ENCODE measurements around the gene NR1D1.

NR1D1 gene

DNA sequence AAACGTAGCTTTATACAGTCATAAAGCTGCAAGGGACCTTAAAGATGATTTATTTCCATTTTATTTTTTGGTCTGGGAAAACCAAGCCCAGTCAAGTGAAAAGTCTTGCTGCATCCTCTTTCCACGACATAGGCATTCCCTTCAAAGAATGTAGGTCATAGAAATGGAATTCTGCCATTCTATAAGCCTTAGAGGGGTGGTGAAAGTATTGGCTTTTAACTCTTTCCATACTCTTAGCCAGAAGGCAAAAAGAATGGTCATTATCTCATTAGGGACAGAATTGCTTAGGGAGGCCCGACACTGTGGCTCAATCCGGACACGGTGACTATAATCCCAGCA lies 13.5 kb upstream of the NR1D1 start:
- Histone ChIP-seq H2BK120ac (ENCODE audit: low read depth, low read length) (no peak overlapping the region), H3K36me3 (replicated peaks in 1 of 2; ENCODE audit: control insufficient read depth in 2 of 2, insufficient read depth in 2 of 2, low read length in 2 of 2) (no peaks in the 10 kb centered on the region), H3K4ac (ENCODE audit: low read length) (no peak overlapping the region), H2BK15ac (ENCODE audit: low read length) (no peak overlapping the region), H3K27me3 (ENCODE audit: control insufficient read depth in 3 of 3, insufficient read depth in 3 of 3, low read depth in 1 of 3, low read length in 3 of 3) (no peaks in the 10 kb centered on the region), H3K27ac (replicated peaks; ENCODE audit: low read length) (peak overlapping the region; percentile 87), H3K14ac (ENCODE audit: low read length) (no peak overlapping the region), H3K4me1 (ENCODE audit: control insufficient read depth in 2 of 2, insufficient read depth in 1 of 2, low read depth in 1 of 2, low read length in 2 of 2) (peaks cover 33 to 40% of the 10 kb centered on the region in 2 donors), H2AK5ac (ENCODE audit: low read depth, low read length) (no peak overlapping the region), H2AFZ (ENCODE audit: low read length) (peak overlapping the region; percentile 72), H4K91ac (ENCODE audit: low read depth, low read length, poor library complexity) (no peak overlapping the region), H3K79me1 (ENCODE audit: low read depth, low read length) (peaks cover 1% of the 10 kb centered on the region), H3K9me3 (replicated peaks in 1 of 2; ENCODE audit: control insufficient read depth in 2 of 2, insufficient read depth in 1 of 2, low read depth in 1 of 2, low read length in 2 of 2) (no peaks in the 10 kb centered on the region), H2BK5ac (ENCODE audit: low read length) (no peak overlapping the region), H2BK12ac (ENCODE audit: low read length) (no peak overlapping the region), H3K9ac (ENCODE audit: low read depth, low read length, poor library complexity) (no peak overlapping the region), H4K8ac (ENCODE audit: low read depth, low read length) (no peak overlapping the region), H3K4me3 (ENCODE audit: low read length in 2 of 2) (peak overlapping the region in 1 of 2 donors; percentile 49), H3K23ac (ENCODE audit: low read depth, low read length, poor library complexity) (no peak overlapping the region), H3K4me2 (ENCODE audit: insufficient read depth, low read length, poor library complexity, severe bottlenecking) (peak overlapping the region; percentile 55), H3K18ac (ENCODE audit: low read length) (no peak overlapping the region)
- no CpG with 5 or more reads among the region's 5 CpGs for WGBS, 2 donors (ENCODE audit: extremely low coverage in 2 of 2, insufficient read length in 2 of 2, insufficient replicate concordance in 1 of 2)
- DNase-seq (ENCODE audit: low spot score), result no peak

GRCh38 chr17:40113110-40113906 lies 12.9 kb upstream of the NR1D1 start:
- Histone ChIP-seq H3K4me3 (ENCODE audit: low read length in 2 of 2) (peak overlapping the region; percentile 27 to 49), H2BK5ac (ENCODE audit: low read length) (peak overlapping the region; percentile 43), H3K9ac (ENCODE audit: low read depth, low read length, poor library complexity) (peak overlapping the region; percentile 46), H3K27ac (replicated peaks; ENCODE audit: low read length) (peak overlapping the region; percentile 87), H4K8ac (ENCODE audit: low read depth, low read length) (no peak overlapping the region), H3K79me1 (ENCODE audit: low read depth, low read length) (peaks cover 1% of the 10 kb centered on the region), H3K36me3 (replicated peaks in 1 of 2; ENCODE audit: control insufficient read depth in 2 of 2, insufficient read depth in 2 of 2, low read length in 2 of 2) (no peaks in the 10 kb centered on the region), H2BK12ac (ENCODE audit: low read length) (no peak overlapping the region), H3K4me2 (ENCODE audit: insufficient read depth, low read length, poor library complexity, severe bottlenecking) (peak overlapping the region; percentile 55), H3K9me3 (replicated peaks in 1 of 2; ENCODE audit: control insufficient read depth in 2 of 2, insufficient read depth in 1 of 2, low read depth in 1 of 2, low read length in 2 of 2) (no peaks in the 10 kb centered on the region), H4K91ac (ENCODE audit: low read depth, low read length, poor library complexity) (no peak overlapping the region), H3K27me3 (ENCODE audit: control insufficient read depth in 3 of 3, insufficient read depth in 3 of 3, low read depth in 1 of 3, low read length in 3 of 3) (no peaks in the 10 kb centered on the region), H3K14ac (ENCODE audit: low read length) (no peak overlapping the region), H3K23ac (ENCODE audit: low read depth, low read length, poor library complexity) (no peak overlapping the region), H2BK120ac (ENCODE audit: low read depth, low read length) (no peak overlapping the region), H3K4me1 (ENCODE audit: control insufficient read depth in 2 of 2, insufficient read depth in 1 of 2, low read depth in 1 of 2, low read length in 2 of 2) (peaks cover 34 to 42% of the 10 kb centered on the region in 2 donors), H3K18ac (ENCODE audit: low read length) (peak overlapping the region; percentile 69), H3K4ac (ENCODE audit: low read length) (no peak overlapping the region), H2AK5ac (ENCODE audit: low read depth, low read length) (no peak overlapping the region), H2AFZ (ENCODE audit: low read length) (peak overlapping the region; percentile 72), H2BK15ac (ENCODE audit: low read length) (no peak overlapping the region)
- DNase-seq (ENCODE audit: low spot score), result peak; percentile 87
- WGBS, 2 donors (ENCODE audit: extremely low coverage in 2 of 2, insufficient read length in 2 of 2, insufficient replicate concordance in 1 of 2), result no CpG with 5 or more reads among the region's 17 CpGs

GRCh38 chr17:40112718-40113109 lies 12.3 kb upstream of the NR1D1 start:
- Histone ChIP-seq H3K14ac (ENCODE audit: low read length) (no peak overlapping the region), H3K4me3 (ENCODE audit: low read length in 2 of 2) (no peak overlapping the region), H4K8ac (ENCODE audit: low read depth, low read length) (no peak overlapping the region), H4K91ac (ENCODE audit: low read depth, low read length, poor library complexity) (no peak overlapping the region), H2AFZ (ENCODE audit: low read length) (peak overlapping the region; percentile 72), H3K79me1 (ENCODE audit: low read depth, low read length) (peaks cover 1% of the 10 kb centered on the region), H2BK5ac (ENCODE audit: low read length) (no peak overlapping the region), H2BK12ac (ENCODE audit: low read length) (peak overlapping the region; percentile 48), H3K27ac (replicated peaks; ENCODE audit: low read length) (peak overlapping the region; percentile 44), H3K4ac (ENCODE audit: low read length) (no peak overlapping the region), H3K4me1 (ENCODE audit: control insufficient read depth in 2 of 2, insufficient read depth in 1 of 2, low read depth in 1 of 2, low read length in 2 of 2) (peaks cover 39 to 48% of the 10 kb centered on the region in 2 donors), H3K9ac (ENCODE audit: low read depth, low read length, poor library complexity) (no peak overlapping the region), H3K4me2 (ENCODE audit: insufficient read depth, low read length, poor library complexity, severe bottlenecking) (no peak overlapping the region), H3K23ac (ENCODE audit: low read depth, low read length, poor library complexity) (no peak overlapping the region), H2BK15ac (ENCODE audit: low read length) (peak overlapping the region; percentile 90), H3K9me3 (replicated peaks in 1 of 2; ENCODE audit: control insufficient read depth in 2 of 2, insufficient read depth in 1 of 2, low read depth in 1 of 2, low read length in 2 of 2) (no peaks in the 10 kb centered on the region), H2BK120ac (ENCODE audit: low read depth, low read length) (no peak overlapping the region), H3K18ac (ENCODE audit: low read length) (peak overlapping the region; percentile 9), H3K36me3 (replicated peaks in 1 of 2; ENCODE audit: control insufficient read depth in 2 of 2, insufficient read depth in 2 of 2, low read length in 2 of 2) (no peaks in the 10 kb centered on the region), H3K27me3 (ENCODE audit: control insufficient read depth in 3 of 3, insufficient read depth in 3 of 3, low read depth in 1 of 3, low read length in 3 of 3) (no peaks in the 10 kb centered on the region), H2AK5ac (ENCODE audit: low read depth, low read length) (peak overlapping the region; percentile 71)
- DNase-seq (ENCODE audit: low spot score), result no peak
- WGBS, 2 donors (ENCODE audit: extremely low coverage in 2 of 2, insufficient read length in 2 of 2, insufficient replicate concordance in 1 of 2), result no CpG with 5 or more reads among the region's 4 CpGs

GRCh38 chr17:40112191-40112711 lies 11.9 kb upstream of the NR1D1 start:
- peak overlapping the region; percentile 72 for H2AFZ ChIP-seq (ENCODE audit: low read length)
- H3K4me3 ChIP-seq (ENCODE audit: low read length in 2 of 2), result no peak overlapping the region
- no peak for DNase-seq (ENCODE audit: low spot score)
- H3K27me3 ChIP-seq (ENCODE audit: control insufficient read depth in 3 of 3, insufficient read depth in 3 of 3, low read depth in 1 of 3, low read length in 3 of 3), result no peaks in the 10 kb centered on the region
- H2BK5ac ChIP-seq (ENCODE audit: low read length), result no peak overlapping the region
- no CpG with 5 or more reads among the region's 2 CpGs for WGBS, 2 donors (ENCODE audit: extremely low coverage in 2 of 2, insufficient read length in 2 of 2, insufficient replicate concordance in 1 of 2)
- H3K9ac ChIP-seq (ENCODE audit: low read depth, low read length, poor library complexity), result no peak overlapping the region
- peak overlapping the region; percentile 48 for H2BK12ac ChIP-seq (ENCODE audit: low read length)
- no peak overlapping the region for H2BK120ac ChIP-seq (ENCODE audit: low read depth, low read length)
- no peak overlapping the region for H3K14ac ChIP-seq (ENCODE audit: low read length)
- peaks cover 1% of the 10 kb centered on the region for H3K79me1 ChIP-seq (ENCODE audit: low read depth, low read length)
- H3K4me2 ChIP-seq (ENCODE audit: insufficient read depth, low read length, poor library complexity, severe bottlenecking), result no peak overlapping the region
- peak overlapping the region; percentile 71 for H2AK5ac ChIP-seq (ENCODE audit: low read depth, low read length)
- no peaks in the 10 kb centered on the region for H3K9me3 ChIP-seq (replicated peaks in 1 of 2; ENCODE audit: control insufficient read depth in 2 of 2, insufficient read depth in 1 of 2, low read depth in 1 of 2, low read length in 2 of 2)
- no peak overlapping the region for H2BK15ac ChIP-seq (ENCODE audit: low read length)
- H3K4ac ChIP-seq (ENCODE audit: low read length), result no peak overlapping the region
- no peak overlapping the region for H3K18ac ChIP-seq (ENCODE audit: low read length)
- no peak overlapping the region for H4K91ac ChIP-seq (ENCODE audit: low read depth, low read length, poor library complexity)
- H3K27ac ChIP-seq (replicated peaks; ENCODE audit: low read length), result no peak overlapping the region
- H4K8ac ChIP-seq (ENCODE audit: low read depth, low read length), result no peak overlapping the region
- peaks cover 44 to 53% of the 10 kb centered on the region in 2 donors for H3K4me1 ChIP-seq (ENCODE audit: control insufficient read depth in 2 of 2, insufficient read depth in 1 of 2, low read depth in 1 of 2, low read length in 2 of 2)
- no peaks in the 10 kb centered on the region for H3K36me3 ChIP-seq (replicated peaks in 1 of 2; ENCODE audit: control insufficient read depth in 2 of 2, insufficient read depth in 2 of 2, low read length in 2 of 2)
- no peak overlapping the region for H3K23ac ChIP-seq (ENCODE audit: low read depth, low read length, poor library complexity)
